GM06990 (cell line): ENCODE measurements around the gene CNOT1.

ENCODE experiments used
- DNase-seq: peaks from one replicate; pipeline ENCODE4 v3.0.0-alpha.2; 2011; ENCODE audit not compliant: insufficient read length; ENCODE audit errors: extremely low read depth
- H3K27me3 ChIP-seq: replicated peaks from 2 replicates; pipeline ENCODE4 v1.6.0; 2011; ENCODE audit warnings: low read length; ENCODE audit not compliant: control insufficient read depth, insufficient read depth
- H3K36me3 ChIP-seq: 2 replicates; pipeline ENCODE4 v1.5.1; 2011; ENCODE audit warnings: low read length; ENCODE audit not compliant: control insufficient read depth, insufficient read depth
- H3K4me3 ChIP-seq: replicated peaks from 2 replicates; pipeline ENCODE4 v1.5.1; 2011; ENCODE audit warnings: low read depth, mild to moderate bottlenecking, control low read depth, low read length
- TF ChIP-seq, protein P1 (sequence below): IDR thresholded peaks from 2 replicates; pipeline ENCODE4 v1.5.1; 2011; ENCODE audit warnings: low read length, control low read depth, mild to moderate bottlenecking, inconsistent platforms; ENCODE audit not compliant: insufficient read depth, poor library complexity, severe bottlenecking

Gene CNOT1

DNA sequence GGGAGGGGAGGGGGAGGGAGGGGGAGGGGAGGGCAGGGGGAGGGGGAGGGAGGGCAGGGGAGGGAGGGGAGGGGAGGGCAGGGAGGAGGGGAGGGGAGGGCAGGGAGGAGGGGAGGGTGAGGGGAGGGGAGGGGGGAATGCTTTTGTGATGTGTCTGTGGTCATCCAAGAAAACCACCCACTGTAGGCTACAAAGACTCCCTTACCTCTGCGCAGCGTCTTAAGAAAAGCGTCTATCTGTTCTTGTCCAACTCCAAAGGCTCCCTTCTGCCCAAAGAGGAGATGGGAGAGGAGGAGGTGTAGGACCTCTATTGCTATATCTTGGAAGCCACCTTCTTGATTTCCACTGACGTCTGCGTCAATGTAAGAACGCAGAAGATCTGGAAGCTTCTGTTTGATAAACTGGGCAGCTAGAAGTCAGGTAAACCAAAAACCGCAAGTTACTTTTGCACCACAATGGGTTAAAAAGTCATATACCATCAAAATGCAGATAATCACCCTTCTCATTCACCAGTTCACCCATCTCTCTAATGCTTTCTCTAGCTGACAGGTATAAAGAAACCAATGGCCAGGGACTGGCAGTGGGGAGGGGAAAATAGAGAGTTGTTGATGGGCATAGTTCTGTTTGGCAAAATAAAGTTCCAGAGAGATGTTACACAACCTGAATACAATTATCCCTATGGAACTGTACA, 43.1 kb downstream of the CNOT1 start:
- peaks cover 13% of the 10 kb centered on the region for H3K36me3 ChIP-seq
- no peak for DNase-seq
- H3K4me3 ChIP-seq = no peak overlapping the region
- no peaks in the 10 kb centered on the region for H3K27me3 ChIP-seq
- TF ChIP-seq, protein P1, sequence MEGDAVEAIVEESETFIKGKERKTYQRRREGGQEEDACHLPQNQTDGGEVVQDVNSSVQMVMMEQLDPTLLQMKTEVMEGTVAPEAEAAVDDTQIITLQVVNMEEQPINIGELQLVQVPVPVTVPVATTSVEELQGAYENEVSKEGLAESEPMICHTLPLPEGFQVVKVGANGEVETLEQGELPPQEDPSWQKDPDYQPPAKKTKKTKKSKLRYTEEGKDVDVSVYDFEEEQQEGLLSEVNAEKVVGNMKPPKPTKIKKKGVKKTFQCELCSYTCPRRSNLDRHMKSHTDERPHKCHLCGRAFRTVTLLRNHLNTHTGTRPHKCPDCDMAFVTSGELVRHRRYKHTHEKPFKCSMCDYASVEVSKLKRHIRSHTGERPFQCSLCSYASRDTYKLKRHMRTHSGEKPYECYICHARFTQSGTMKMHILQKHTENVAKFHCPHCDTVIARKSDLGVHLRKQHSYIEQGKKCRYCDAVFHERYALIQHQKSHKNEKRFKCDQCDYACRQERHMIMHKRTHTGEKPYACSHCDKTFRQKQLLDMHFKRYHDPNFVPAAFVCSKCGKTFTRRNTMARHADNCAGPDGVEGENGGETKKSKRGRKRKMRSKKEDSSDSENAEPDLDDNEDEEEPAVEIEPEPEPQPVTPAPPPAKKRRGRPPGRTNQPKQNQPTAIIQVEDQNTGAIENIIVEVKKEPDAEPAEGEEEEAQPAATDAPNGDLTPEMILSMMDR = no peak

DNA sequence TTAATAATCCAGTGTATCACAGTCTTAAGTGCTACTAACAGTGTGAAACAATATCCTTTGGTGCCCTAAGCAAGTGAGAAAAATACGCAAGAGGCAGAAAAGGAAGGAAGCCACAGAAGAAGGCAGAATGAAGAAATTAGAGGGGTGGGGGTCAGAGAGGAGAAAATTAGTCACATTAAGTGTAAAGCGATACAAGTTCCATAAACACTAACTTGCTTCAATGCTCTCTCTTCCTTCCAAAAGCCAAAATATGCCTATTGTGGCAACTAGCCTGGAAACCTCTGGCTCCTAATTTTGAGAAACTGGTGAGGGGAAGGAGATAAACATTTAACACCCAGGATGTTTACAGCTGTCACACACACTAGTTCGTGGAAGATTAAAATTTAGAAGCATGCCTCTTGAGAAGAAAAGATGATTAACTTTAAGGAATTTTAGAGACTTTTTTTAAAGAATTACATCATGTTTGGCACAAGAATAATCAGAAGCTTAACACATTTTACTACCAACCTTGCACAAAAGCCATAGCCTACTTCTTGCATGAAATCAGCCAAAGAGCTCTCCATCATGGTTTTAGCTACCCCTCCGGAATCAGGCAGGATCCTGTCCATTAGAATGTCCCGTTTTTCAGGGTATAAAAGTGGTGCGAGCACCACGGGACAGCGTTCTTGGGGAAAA, 44.7 kb downstream of the CNOT1 start:
- H3K36me3 ChIP-seq = peaks cover 13% of the 10 kb centered on the region
- H3K4me3 ChIP-seq = no peak overlapping the region
- H3K27me3 ChIP-seq = no peaks in the 10 kb centered on the region
- TF ChIP-seq, protein P1 = no peak
- no peak for DNase-seq

DNA sequence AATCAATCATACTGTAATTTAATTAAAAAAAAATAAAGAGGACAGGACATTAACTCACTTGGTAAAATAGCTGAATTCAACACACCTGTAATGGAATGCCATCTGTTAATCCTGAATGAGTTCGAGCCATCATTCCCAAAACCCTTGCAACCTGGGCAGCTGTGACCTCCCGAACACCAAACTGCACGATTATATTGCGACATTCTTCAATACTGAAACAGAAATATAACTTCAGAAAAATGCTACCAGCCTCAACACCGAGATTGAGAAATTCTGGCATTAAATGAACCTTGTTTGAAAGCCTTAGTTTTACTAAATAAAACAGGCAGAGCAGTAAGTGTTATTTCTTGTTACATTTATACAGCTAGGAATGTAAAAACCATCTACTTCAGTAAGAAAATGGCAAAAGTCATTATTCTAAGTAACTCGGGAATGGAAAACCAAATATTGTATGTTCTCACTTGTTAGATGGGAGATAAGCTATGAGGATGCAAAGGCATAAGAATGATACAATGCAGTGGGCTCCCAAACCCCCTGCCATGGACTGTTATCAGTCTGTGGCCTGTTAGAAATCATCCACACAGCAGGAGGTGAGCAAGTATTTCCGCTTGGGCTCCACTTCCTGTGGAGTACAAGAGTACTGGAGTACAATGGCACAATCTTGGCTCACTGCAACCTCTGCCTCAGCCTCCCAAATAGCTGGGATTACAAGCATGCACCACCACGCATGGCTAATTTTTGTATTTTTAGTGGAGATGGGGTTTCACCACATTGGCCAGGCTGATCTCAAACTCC, 46.5 kb downstream of the CNOT1 start:
- H3K4me3 ChIP-seq = no peak overlapping the region
- TF ChIP-seq, protein P1 = no peak
- no peaks in the 10 kb centered on the region for H3K27me3 ChIP-seq
- peaks cover 19% of the 10 kb centered on the region for H3K36me3 ChIP-seq
- no peak for DNase-seq

DNA sequence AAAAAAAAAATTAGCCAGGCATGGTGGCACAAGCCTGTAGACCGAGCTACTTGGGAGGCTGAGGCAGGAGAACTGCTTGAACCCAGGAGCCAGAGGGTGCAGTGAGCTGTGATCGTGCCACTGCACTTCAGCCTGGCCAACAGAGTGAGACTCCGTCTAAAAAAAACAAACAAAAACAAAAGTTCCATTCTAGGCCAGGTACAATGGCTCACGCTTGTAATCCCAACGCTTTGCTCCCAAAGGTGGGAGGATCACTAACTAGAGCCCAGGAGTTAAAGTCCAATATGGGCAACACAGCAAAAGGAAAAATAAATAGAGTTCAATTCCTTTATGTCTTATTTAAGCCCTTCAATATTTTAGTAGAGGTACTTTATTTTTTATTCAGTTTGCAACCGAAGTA, 47.5 kb downstream of the CNOT1 start:
- DNase-seq = no peak
- TF ChIP-seq, protein P1 = no peak
- H3K36me3 ChIP-seq = peaks cover 23% of the 10 kb centered on the region
- no peak overlapping the region for H3K4me3 ChIP-seq
- no peaks in the 10 kb centered on the region for H3K27me3 ChIP-seq

DNA sequence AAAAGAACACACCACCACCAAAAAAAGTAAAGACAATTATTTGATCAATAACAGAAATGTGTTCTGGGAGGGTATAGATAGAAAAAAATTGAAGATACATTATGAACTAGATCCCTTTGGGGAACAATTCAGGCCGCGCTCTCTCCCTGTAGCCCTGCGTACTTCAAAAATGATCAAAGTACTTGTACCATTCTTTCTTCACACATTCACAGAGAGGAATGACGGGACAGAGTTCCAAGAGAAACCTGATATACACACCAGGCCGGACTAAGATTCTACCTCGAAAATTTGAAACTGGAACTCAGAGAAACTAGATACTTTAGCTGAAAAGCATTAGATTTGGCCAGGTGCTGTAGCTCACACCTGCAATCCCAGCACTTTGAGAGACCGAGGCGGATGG, 50.0 kb downstream of the CNOT1 start:
- H3K36me3 ChIP-seq = peaks cover 21% of the 10 kb centered on the region
- TF ChIP-seq, protein P1 = no peak
- H3K4me3 ChIP-seq = no peak overlapping the region

More for the DNA sequence above, 50.0 kb downstream of the CNOT1 start:
- H3K27me3 ChIP-seq = no peaks in the 10 kb centered on the region
- DNase-seq = no peak
